Natural killer cell (primary cell): ENCODE results near the gene SCD. TPM values are rescaled to one million over a fixed set of nuclear protein-coding genes. Genes with fewer than 3 reads are reported as not detected.

Source experiments
- ATAC-seq, 3 donors: fragments of 150-1000 bp in 2 of 3; fragments of 200-7000 bp in 1 of 3; cut with Tn5 transposase; 1 replicate in 1 of 3; 2 replicates in 2 of 3; pipeline ENCODE4 v1.10.0; 2021; ENCODE audit warnings: mild to moderate bottlenecking in 2 of 3, moderate library complexity in 2 of 3
- DNase-seq, 2 donors: peaks; one replicate each; pipeline versions ENCODE4 v3.0.0 to v3.0.0-alpha.2; 2013 to 2021; ENCODE audit warnings: mixed read lengths in 1 of 2
- H3K27ac ChIP-seq: one replicate; pipeline ENCODE4 v1.5.1; 2013; ENCODE audit warnings: mild to moderate bottlenecking, low read length
- H3K27me3 ChIP-seq: one replicate; pipeline ENCODE4 v1.6.1; 2013; ENCODE audit warnings: low read length; ENCODE audit not compliant: control insufficient read depth, insufficient read depth
- H3K36me3 ChIP-seq: one replicate; pipeline ENCODE4 v1.6.1; 2013; ENCODE audit warnings: low read length; ENCODE audit not compliant: control insufficient read depth, insufficient read depth
- H3K4me1 ChIP-seq: one replicate; pipeline ENCODE4 v1.6.1; 2013; ENCODE audit warnings: low read length; ENCODE audit not compliant: control insufficient read depth, insufficient read depth
- H3K4me3 ChIP-seq: one replicate; pipeline ENCODE4 v1.5.1; 2013; ENCODE audit warnings: low read length
- H3K9me3 ChIP-seq: one replicate; pipeline ENCODE4 v1.6.1; 2013; ENCODE audit warnings: low read length; ENCODE audit not compliant: control insufficient read depth, insufficient read depth
- H3K27ac Mint-ChIP-seq, 2 donors: one replicate each; pipeline ENCODE4 v1.8.0; 2022; ENCODE audit warnings: mild to moderate bottlenecking in 2 of 2, mixed read lengths in 2 of 2, moderate library complexity in 1 of 2
- H3K27me3 Mint-ChIP-seq, 2 donors: one replicate each; pipeline ENCODE4 v1.8.0; 2022; ENCODE audit warnings: low read depth in 2 of 2, mixed read lengths in 2 of 2
- H3K36me3 Mint-ChIP-seq: one replicate; pipeline ENCODE4 v1.8.0; 2022; ENCODE audit warnings: mixed read lengths
- H3K4me1 Mint-ChIP-seq, 2 donors: one replicate each; pipeline ENCODE4 v1.8.0; 2022; ENCODE audit warnings: mixed read lengths in 2 of 2
- H3K4me3 Mint-ChIP-seq: one replicate; pipeline ENCODE4 v1.8.0; 2022; ENCODE audit warnings: mild to moderate bottlenecking, moderate library complexity, mixed read lengths
- H3K9me3 Mint-ChIP-seq, 2 donors: one replicate each; pipeline ENCODE4 v1.8.0; 2022; ENCODE audit warnings: mixed read lengths in 2 of 2
- WGBS: methylation state at CpG from one replicate; pipeline ENCODE4 v1.1.7; 2013; ENCODE audit warnings: missing lambda C conversion rate; ENCODE audit not compliant: insufficient coverage; 5-methylcytosine and 5-hydroxymethylcytosine counted together
- intact Hi-C: fragments of 100-400 bp; cut with micrococcal nuclease; formaldehyde crosslinking; loops from one replicate; pipeline ENCODE4 v1.14.2; 2022
- total RNA-seq, 4 donors: library from RNA; stranded (reverse); fragments of 120-200 nt in 1 of 4; gene quantifications; one replicate each; pipeline versions ENCODE4 v1.2.3 to v1.2.4, GENCODE V29; 2013 to 2022
- TF ChIP-seq, protein P1 (sequence below): fragments of 200-600 bp; IDR thresholded peaks from one replicate; pipeline ENCODE4 v1.8.0; 2022; ENCODE audit warnings: antibody characterized with exemption

Gene SCD
- total RNA-seq, 3 donors from 2014 or later (not counting 1 experiment from before 2014, with no cell fraction given): 3.5 to 10.1 (median 3.8) TPM

DNA sequence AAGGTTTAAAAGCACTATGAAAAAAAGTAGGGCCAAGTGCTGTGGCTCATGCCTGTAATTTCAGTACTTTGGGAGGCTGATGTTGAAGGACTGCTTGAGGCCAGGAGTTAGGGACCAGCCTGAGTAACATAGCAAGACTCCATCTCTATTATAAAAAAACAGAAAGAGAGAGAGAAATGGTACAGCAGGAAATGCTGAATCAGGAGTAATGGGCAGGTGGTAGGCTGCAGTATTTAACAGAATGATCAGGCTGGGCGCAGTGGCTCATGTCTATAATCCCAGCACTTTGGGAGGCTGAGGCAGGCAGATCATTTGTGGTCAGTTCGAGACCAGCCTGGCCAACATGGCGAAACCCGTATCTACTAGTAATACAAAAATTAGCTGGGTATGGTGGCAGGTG lies 49.6 kb downstream of the SCD start:
- intact Hi-C loops: no loop called here
- Histone ChIP-seq H3K27me3 (no peaks in the 10 kb centered on the region), H3K9me3 (no peaks in the 10 kb centered on the region), H3K27ac (no peak overlapping the region), H3K4me1 (peaks cover 5% of the 10 kb centered on the region), H3K36me3 (no peaks in the 10 kb centered on the region), H3K4me3 (no peak overlapping the region)
- TF ChIP-seq, protein P1, sequence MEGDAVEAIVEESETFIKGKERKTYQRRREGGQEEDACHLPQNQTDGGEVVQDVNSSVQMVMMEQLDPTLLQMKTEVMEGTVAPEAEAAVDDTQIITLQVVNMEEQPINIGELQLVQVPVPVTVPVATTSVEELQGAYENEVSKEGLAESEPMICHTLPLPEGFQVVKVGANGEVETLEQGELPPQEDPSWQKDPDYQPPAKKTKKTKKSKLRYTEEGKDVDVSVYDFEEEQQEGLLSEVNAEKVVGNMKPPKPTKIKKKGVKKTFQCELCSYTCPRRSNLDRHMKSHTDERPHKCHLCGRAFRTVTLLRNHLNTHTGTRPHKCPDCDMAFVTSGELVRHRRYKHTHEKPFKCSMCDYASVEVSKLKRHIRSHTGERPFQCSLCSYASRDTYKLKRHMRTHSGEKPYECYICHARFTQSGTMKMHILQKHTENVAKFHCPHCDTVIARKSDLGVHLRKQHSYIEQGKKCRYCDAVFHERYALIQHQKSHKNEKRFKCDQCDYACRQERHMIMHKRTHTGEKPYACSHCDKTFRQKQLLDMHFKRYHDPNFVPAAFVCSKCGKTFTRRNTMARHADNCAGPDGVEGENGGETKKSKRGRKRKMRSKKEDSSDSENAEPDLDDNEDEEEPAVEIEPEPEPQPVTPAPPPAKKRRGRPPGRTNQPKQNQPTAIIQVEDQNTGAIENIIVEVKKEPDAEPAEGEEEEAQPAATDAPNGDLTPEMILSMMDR: no peak
- Mint-ChIP-seq H3K27me3 (peaks cover 0 to 10% of the 10 kb centered on the region in 2 donors), H3K36me3 (no peaks in the 10 kb centered on the region), H3K4me3 (no peak overlapping the region), H3K27ac (no peak overlapping the region), H3K4me1 (peaks cover 5 to 6% of the 10 kb centered on the region in 2 donors), H3K9me3 (no peaks in the 10 kb centered on the region)
- DNase-seq (no peak), ATAC-seq (no peak)
- WGBS: 90% methylated on average over 4 of the region's 4 CpGs

DNA sequence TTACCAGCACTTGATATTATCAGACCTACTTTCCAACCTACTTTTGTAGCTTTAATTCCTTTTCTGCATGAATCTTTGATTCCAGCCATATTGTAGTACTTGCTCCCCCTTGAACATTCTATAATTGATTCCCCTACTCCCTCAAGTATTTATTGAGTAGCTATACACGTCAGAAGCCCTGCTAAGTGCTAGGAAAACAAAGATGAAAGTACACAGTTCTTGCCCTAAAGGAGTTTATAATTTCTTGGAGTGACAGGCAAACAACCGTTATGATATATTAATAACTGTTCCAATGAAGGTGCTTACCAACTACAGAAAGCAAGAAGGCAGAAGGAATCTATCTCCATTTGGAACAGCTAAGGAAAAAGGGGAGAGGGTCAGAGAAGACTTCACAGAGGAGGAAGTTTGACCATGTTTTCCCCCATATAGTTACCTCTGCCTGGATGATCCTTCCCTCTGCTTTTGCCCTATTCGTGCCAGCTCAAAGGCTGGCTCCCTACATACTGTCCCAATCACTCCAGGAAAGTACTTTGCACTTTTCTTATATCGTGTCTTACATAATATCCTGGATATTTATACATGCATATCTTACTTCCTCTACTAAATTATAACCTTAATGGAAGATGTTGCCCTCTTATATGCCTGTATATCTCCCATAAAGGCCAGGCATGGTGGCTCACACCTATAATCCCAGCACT lies 54.7 kb downstream of the SCD start:
- peaks cover 0 to 7% of the 10 kb centered on the region in 2 donors for H3K27me3 Mint-ChIP-seq
- Histone ChIP-seq H3K27me3 (no peaks in the 10 kb centered on the region), H3K36me3 (no peaks in the 10 kb centered on the region), H3K9me3 (no peaks in the 10 kb centered on the region), H3K27ac (no peak overlapping the region), H3K4me1 (no peaks in the 10 kb centered on the region), H3K4me3 (no peak overlapping the region)
- TF ChIP-seq, protein P1: no peak
- intact Hi-C loops: no loop called here
- no peak overlapping the region for H3K4me3 Mint-ChIP-seq
- 81% methylated on average over 4 of the region's 4 CpGs for WGBS
- ATAC-seq (no peak), DNase-seq (no peak)
- H3K9me3 Mint-ChIP-seq: no peaks in the 10 kb centered on the region
- H3K27ac Mint-ChIP-seq: no peak overlapping the region
- H3K4me1 Mint-ChIP-seq: no peaks in the 10 kb centered on the region
- H3K36me3 Mint-ChIP-seq: no peaks in the 10 kb centered on the region

DNA sequence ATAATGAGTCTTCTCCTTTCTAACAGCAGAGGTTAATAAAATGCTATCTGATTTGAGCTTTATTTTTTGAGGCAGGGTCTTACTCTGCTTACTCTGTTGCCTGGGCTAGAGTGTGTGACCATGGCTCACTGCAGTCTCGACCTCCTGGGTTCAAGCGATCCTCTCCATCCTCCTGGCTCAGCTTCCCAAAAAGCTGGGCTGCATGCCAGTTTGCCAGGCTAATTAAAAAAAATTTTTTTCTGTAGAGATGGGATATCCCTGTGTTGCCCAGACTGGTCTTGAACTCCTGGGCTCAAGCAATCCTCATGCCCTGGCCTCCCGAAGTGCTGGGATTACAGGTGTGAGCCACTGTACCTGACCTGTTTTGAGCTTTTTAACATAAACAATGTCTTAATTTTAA lies 56.7 kb downstream of the SCD start:
- 96% methylated on average over 3 of the region's 3 CpGs for WGBS
- intact Hi-C loops: no loop called here
- TF ChIP-seq, protein P1: no peak
- H3K36me3 Mint-ChIP-seq: no peaks in the 10 kb centered on the region
- Histone ChIP-seq H3K9me3 (no peaks in the 10 kb centered on the region), H3K36me3 (no peaks in the 10 kb centered on the region), H3K4me1 (no peaks in the 10 kb centered on the region), H3K27me3 (no peaks in the 10 kb centered on the region), H3K27ac (no peak overlapping the region), H3K4me3 (no peak overlapping the region)
- no peak for DNase-seq
- H3K4me1 Mint-ChIP-seq: no peaks in the 10 kb centered on the region
- no peaks in the 10 kb centered on the region for H3K9me3 Mint-ChIP-seq
- H3K27ac Mint-ChIP-seq: no peak overlapping the region
- H3K27me3 Mint-ChIP-seq: peaks cover 4 to 13% of the 10 kb centered on the region in 2 donors
- H3K4me3 Mint-ChIP-seq: no peak overlapping the region
- no peak for ATAC-seq

DNA sequence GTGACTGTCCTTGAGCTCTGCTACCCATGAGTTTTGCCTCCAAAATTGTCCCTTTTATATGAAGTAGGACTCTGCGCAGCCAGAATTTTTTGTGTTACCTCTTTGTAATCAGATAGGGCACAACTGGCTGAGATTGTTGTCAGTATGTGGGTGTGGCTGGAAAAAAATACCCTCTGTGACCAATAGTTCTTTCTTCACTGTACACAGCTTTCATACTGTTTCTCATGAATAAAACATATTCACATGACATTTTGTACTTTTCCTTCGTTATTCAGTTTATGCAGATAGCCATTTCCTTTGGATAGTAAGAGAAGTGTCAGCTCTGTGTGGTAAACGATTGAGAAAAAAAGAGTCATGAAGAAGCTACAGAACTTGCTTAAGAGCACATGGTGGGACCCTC lies 66.1 kb downstream of the SCD start:
- no peaks in the 10 kb centered on the region for H3K36me3 ChIP-seq
- no peak overlapping the region for H3K4me3 ChIP-seq
- Mint-ChIP-seq H3K27me3 (peaks cover 6 to 11% of the 10 kb centered on the region in 2 donors), H3K36me3 (no peaks in the 10 kb centered on the region), H3K4me1 (no peaks in the 10 kb centered on the region), H3K4me3 (no peak overlapping the region), H3K9me3 (no peaks in the 10 kb centered on the region), H3K27ac (no peak overlapping the region)
- DNase-seq (no peak), ATAC-seq (no peak)
- intact Hi-C loops: no loop called here
- H3K9me3 ChIP-seq: no peaks in the 10 kb centered on the region
- 87% methylated on average over 3 of the region's 3 CpGs for WGBS
- no peak overlapping the region for H3K27ac ChIP-seq
- H3K27me3 ChIP-seq: no peaks in the 10 kb centered on the region
- TF ChIP-seq, protein P1: no peak
- no peaks in the 10 kb centered on the region for H3K4me1 ChIP-seq
